GM19328 (cell line): ENCODE measurements around the gene TRIM52.
"Not testable (repeated sequence)": the region's sequence is repeated elsewhere in the genome, so short reads cannot be mapped to it uniquely, and the experiment has no call there.

Experiments
- ATAC-seq: cut with Tn5 transposase; IDR thresholded peaks from one replicate; pipeline ENCODE4 v1.9.1; 2021; ENCODE audit warnings: mild to moderate bottlenecking, moderate library complexity; ENCODE audit not compliant: unreplicated experiment

Gene TRIM52

GRCh38 chr5:181260720-181261319, at the start of gene TRIM52:
Gene TRIM52 (minus strand): TSS chr5:181261143. CDS start chr5:181260813, 330 bp downstream.
- ATAC-seq: peak; percentile 83

GRCh38 chr5:181287331-181287730, 26.4 kb upstream of the TRIM52 start:
- not testable (repeated sequence) for ATAC-seq

DNA sequence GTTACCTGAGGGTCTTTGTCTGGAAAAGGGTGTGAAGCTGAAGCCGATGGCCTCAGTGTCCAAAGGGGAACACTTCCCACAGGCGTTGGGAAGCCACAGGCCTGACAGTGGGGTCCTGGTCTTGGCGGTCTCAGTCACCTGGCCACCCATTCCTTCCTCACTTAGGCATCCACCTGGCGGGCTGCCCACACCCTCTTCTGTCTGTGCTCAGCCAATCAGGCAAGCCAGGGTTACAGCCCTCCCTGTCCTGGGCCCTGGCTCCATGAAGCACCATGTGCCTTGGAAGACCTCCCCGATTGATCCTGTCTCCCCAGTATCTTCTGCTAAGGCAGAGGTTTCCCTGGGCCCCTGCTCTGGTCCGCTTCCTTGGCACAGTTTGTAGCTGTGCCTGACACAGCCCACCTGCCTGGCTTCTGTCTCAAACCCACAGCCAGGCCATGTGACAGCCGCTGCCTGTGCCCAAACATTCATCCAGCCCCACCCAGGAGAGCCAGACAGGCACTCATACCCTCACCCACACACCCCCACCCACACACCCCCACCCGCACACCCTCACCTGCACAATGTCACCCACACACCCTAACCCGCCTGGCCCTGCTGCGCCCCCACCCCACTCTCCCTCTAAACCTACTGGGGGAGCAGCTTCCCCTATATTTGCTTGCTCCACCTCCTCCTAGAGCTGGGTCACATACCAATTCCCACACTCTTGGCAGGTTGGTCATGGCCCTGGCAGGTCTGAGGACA, 25.2 kb upstream of the TRIM52 start:
- not testable (repeated sequence) for ATAC-seq

DNA sequence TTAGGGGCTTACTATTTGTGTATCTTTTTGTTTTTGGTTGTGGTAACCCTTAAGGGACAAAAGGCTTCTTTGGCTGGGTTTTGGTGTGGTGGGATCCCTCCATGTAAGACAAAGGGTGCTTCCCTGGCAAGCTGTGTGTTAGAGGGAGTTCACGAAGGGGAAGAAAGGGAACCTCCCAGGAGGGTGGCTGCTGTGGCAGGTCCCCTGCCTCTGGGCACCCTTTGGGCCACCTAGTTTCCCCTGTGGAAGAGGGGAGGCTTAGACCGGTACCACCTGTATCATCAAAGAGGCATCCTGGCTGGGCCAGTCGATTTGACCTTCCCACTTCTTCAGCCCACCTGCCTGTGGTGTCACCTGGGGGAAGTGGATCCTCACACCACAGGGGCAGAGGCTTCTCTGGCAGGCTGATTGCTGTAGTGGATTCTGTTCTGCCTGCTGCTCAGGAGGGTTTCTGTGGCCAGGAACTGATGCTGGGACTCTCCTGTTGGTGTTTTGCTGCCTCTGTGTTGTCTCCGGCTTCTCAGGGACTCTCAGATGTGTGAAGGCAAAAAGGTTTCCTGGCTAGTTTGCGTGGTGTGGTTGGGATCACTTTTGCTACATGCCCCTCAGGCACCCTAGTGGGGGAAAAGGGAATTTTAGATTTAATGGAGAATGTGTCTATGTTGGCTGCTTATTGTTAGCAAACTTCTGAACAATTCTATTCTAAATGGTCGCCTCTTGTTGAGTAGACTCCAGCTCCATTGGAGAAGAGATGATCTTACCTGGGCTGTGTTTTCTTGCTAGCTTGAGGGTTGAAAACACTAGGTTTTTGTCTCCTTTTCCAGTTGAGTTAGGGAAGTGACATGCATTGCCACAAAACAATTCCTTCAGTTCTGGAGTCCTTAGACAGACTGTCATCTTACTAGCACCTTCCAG, 23.2 kb upstream of the TRIM52 start:
- ATAC-seq: not testable (repeated sequence)

GRCh38 chr5:181283347-181283746, 22.4 kb upstream of the TRIM52 start:
- ATAC-seq: no peak

- ATAC-seq: no peak
Observed at GRCh38 chr5:181282874-181283273, 21.9 kb upstream of the TRIM52 start.

- ATAC-seq: not testable (repeated sequence)
Observed at GRCh38 chr5:181282415-181282814, 21.5 kb upstream of the TRIM52 start.

- no peak for ATAC-seq
Observed at GRCh38 chr5:181281984-181282316, 21.0 kb upstream of the TRIM52 start.

GRCh38 chr5:181281077-181281983, 20.4 kb upstream of the TRIM52 start:
- no peak for ATAC-seq

- no peak for ATAC-seq
Observed at GRCh38 chr5:181280251-181280762, 19.4 kb upstream of the TRIM52 start.

DNA sequence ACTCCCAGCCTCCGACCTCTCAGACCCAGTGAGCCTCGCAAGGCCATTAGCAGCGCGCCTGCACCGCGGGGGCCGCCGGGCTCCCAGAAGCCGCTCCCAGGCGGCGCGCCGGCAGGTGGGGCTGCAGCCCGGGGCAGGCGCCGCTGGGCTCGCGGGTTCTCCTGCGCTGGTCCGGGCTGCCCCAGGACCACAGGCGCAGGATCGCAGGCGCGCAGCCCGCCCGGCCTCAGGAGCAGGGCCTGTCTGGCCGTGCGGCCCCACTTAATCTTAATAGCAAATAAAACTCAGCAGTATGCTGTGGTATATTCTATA, 12.4 kb upstream of the TRIM52 start:
- ATAC-seq: not testable (repeated sequence)

DNA sequence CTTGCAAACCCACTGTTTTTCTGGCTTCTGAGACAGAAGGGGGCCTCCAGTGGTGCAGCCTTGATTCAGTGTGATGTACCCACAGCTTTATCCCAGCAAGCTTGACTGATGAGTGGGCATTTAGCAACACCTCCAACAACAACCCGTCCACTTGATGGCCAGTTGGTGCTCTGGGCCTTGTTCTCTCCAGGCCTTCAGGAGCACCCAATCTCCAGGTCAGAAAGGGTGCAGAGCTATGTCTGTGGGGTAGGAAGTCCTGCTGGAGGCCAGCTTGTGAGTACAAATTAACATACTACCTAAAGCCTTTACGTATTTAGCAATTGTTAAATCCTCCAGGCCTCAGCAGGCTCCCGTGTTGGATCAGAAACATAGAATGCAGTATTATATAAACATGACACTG, 10.1 kb upstream of the TRIM52 start:
- ATAC-seq: no peak

GRCh38 chr5:181267907-181268306, 7.0 kb upstream of the TRIM52 start:
- ATAC-seq: not testable (repeated sequence)

- ATAC-seq: not testable (repeated sequence)
Observed at GRCh38 chr5:181267291-181267904, 6.5 kb upstream of the TRIM52 start.

DNA sequence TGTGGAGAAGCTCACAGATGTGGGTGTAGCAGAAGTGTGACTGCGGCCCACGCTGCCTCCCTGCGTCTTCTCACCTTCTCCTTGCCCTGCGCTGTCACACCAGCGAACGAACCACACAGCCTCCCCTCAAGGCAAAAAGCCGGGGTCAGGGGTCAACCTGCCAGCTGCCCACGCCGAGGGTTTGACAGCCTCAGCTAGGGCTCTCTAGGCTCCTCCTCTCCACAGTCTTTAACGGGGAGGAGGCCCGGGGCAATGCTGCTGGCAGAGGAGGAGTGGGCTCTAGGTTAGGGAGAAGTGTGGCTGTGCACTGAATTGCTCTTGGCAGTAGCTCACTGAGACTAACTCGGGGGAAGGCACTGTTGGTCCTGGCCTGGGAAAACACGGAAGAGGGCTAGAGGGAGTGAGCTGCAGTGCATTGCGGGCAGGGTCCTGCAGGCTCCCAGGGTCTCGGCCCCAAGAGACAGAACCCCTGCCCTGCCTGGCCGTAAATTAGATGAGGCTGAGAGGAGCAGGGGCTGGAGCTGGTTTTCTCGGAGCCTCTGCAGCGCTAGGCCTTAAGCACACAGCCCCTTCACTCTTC, 4.2 kb upstream of the TRIM52 start:
- ATAC-seq: no peak

DNA sequence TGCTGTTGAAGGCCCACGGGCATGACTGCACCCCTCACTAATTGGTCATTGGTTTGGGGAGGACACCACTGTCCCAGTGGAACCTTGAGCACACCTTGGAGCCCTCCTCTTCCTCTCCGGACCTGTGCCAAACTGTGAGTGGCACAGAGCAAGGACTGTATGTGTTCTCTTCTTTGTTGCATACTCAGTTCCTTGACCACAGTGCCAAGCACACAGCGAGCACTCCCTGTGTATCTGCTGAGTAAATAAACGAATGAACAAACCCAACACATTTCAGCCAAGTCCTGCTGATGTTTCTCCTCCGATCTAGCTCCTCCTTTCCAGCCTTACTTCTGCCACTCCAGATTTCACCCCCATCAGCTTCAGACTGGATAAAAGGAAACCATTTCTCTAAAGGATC, 2.7 kb upstream of the TRIM52 start:
- no peak for ATAC-seq

GRCh38 chr5:181261320-181262049, 542 bp upstream of the TRIM52 start:
- peak; percentile 45 for ATAC-seq

DNA sequence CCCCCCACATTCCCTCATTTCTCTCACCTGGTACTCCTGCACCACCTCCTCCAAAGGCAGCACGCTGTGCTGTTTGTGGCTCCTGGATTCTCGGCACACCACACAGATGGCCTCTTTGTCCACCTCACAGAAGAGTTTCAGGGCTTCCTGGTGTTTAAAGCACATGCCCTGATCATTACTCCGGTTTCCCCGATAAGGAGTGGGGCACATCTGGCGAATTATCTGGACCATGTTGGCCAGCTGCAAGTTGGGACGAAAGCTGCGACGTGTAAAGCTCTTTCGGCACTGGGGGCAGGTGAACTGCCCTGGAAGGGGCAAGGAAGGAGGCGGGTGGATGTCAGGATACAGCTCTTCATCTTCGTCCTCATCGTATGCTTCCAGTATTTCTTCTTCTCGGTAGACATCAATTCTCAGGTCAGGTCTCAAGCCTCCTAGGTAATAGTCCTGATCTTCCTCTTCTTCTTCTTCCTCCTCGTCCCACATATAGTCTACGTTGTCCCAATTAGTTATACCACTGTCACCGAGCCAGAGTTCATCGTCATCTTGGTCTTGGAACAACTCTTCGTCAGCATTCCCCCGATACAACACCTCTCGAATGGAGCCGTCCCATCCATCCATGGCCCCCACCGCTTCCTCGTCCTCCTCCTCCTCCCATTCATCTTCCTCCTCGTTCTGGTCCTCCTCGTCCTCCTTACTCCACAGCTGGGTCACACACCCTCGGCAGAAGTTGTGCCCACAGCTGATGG, 796 bp downstream of the TRIM52 start:
- no peak for ATAC-seq
